HG03097 (cell line): ENCODE measurements around the gene UGP2.
"Not testable (repeated sequence)": the region's sequence is repeated elsewhere in the genome, so short reads cannot be mapped to it uniquely, and the experiment has no call there.

Experiments
- ATAC-seq: cut with Tn5 transposase; IDR thresholded peaks from one replicate; pipeline ENCODE4 v1.9.1; 2021; ENCODE audit not compliant: unreplicated experiment, low FRiP score

Gene UGP2

DNA sequence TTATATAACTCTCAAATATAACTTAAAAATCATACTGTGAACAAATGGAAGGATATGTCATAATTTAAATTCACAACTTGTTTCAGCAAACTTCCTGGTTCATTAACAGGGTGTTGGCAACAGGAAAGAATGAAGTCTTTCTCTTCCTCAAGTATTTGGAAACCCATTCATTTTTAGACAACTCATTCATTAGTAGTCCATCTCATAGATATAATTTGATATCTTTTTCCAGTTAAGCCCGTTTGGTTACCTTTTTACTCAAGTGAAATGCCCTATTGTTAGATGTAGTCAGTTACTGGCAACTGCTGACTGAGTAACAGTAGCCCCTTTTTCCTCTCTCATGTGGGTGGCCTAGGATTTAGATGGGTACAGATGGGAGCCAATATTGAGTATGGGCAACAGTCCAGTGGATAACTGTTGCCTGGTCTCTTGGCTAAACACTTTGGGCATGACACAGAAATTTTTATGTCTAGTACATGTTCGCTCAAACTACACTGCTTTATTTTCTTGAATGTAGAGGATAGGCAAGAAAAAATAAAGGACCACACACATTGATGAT lies 4.6 kb upstream of the UGP2 start:
- no peak for ATAC-seq

DNA sequence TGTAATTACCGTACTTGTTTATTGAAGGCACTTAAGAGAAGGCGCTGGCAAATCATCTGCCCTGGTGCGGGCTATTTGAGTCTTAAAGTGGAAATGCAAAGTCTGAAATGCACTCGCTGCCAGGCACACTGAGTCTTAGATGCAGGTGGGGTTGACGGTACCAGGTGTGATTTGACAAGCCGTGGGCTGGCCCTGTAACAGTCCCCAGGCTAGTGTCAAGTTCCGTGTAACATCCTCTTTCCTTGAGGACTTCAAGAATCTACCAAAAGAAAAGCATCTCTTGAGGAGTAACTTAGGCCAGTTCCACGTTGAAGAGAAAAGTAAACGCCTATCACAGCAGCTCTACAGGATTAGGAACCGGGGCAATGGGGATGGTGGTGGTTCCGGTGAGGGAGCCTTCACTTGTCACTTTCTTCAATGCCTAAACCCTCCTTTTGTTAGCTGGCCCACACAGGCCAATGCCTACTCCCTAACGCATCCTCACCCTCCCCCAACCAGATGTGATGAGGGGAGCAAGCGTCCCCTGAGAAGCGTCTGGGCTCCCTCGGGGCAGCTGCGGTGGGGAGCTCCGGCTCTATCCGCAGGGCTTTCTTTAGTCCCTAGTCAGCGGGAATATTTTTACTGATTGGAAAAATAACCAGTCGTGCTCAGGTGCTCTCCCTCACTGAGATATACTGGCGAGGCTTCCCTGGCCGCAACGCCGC lies 1.5 kb upstream of the UGP2 start:
- peak; percentile 21 for ATAC-seq

DNA sequence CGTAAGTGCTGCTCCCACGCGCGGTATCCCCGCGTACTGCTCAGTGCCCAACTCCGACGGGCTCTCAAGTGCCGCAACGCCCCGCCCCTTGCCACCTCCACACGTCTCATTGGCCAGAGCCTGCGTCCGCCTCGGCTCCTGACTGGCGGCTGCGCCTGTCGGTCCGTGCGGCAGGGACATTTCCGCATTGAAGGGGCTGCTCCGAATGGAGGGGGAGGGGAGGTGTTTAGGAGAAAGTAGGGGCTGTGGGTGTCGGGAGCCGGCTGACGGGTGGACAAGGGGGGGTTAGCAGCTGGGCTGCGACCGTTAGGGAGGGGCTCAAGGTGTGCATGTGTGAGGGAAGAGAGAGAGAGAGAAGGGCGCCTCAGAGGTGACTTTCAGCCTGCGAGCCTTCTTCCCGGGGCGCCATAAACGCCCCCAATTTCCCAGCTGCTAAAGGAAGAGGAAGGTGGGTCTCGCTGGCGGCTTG lies 877 bp upstream of the UGP2 start:
- peak; percentile 94 for ATAC-seq

DNA sequence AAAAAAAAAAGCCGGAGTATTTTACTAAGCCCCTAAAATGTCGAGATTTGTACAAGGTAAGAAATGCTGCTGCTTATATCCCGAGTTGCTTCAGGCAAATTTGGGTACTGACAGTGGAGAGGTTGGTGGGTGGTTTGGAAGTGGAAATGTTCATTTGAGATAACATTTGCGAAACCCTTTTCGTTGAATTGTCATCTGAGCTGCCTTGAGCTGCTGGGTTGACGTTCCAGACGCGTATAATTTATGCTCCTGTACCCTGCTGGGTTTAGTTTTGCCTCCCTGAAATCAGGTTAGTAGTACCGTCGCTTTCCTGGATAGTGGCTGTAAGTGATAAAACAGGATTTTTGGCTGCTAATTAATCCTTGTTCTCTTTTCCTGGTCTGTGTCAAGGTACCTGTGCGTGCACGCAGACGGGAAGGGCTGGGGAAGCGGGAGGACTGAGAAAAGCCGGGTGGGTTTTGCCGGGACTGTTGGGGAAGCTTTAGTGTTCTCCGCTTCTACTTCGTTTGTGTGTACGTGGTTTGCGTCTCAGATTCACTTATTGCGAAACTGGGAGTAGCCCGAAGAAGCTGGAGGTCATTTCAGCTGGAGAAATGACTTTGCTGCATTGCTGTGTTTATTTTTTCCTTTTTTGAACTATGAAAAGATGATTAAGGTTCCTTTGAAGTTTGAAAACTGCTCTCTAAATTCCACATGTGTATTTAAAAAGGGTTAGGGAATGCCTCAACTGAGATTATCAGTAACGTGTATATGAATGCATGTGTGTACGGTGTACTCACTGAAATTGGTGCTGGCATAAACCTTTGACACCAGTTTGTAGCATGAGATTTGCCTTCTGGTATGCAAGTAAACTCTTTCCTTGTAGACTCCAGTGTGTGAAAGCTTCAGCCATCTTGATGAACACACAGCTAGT lies 709 bp downstream of the UGP2 start:
- no peak for ATAC-seq

DNA sequence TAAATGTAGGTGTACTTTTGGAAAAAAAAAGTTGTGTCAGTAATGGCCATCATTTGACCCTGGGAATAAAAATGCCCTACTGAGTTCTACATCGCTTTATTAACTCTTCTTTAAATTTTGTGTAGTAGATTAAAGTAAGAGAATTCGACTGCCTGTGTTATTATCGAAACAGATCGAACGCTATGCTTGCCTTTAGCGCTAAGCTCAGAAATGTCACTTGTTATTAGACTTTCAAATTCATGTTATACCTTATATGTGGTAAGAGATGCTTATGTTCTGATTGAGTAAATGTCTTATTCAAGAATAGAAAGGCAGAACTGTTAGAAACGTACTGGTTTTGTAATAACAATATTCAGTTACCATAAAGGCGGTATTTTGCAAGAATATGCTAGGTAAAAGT lies 1.4 kb downstream of the UGP2 start:
- ATAC-seq, result no peak

DNA sequence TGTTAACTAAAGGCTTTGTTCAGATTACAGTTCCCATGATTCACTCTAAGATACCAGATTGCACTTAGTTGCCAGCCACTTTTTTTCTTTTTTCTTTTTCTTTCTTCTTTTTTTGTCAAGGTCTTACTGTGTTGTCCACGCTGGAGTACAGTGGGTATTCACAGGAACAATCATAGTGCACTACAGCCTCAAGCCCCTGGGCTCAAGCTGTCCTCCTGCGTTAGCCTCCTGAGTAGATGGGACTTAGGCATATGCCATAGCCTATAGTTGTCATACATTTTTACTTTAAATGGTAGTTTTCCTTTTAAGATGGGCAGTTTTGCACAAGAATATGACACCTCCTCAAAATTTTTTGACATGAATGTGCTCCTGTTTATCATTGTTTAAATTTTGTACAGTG lies 2.1 kb downstream of the UGP2 start:
- no peak for ATAC-seq

DNA sequence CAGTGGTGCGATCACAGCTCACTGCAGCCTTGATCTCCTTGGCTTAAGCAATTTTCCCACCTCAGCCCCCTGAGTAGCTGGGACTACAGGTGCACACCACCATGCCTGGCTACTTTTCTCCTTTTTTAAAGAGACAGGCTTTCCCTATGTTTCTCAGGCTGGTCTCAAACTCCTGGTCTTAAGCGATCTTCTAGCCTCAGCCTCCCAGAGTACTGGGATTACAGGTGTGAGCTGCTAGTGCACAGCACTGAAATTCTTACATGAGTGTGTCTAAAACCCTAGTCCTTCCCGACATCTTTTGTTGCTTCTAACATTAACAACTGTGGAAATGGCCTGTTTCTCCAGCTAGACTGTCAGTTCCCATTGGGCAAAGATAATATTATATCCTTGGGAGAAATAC lies 2.9 kb downstream of the UGP2 start:
- ATAC-seq, result no peak

DNA sequence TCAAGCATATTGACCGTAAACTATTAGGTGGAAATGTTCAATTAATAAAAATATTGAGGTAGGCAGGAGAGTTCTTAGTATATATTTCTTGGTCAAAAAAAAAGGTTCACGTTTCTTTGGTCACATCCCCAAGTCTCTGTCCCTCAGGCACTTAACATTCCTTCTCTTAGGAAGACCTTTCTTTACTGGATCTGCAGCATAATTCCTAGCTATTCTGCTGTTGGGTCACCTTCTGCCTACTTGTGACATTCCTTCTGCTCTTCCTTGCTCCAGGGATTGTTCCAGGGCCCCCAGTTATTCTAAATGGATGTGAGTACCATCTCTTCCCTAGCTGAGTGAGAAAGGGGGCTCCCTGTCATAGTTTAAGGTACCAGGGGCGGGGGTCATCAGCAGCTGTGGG lies 4.2 kb downstream of the UGP2 start:
- ATAC-seq, result no peak

DNA sequence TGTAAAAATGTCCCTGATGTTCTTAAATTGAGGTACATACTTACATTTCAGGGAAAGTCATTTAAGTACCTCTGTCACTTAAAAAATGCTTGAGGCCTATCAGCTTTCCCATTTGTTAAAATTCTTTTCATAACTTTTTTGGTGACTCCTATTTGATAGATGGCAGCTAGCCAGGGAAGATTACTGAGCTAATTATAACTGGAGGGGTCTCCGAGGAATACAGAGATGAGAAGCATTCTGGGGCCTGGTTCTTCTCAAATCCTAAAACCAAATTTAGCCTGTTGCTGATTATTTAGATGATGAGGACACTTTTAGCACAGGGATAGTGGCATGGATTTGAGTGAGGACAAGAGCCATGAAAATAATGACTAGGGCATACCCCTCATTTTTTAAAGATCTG lies 4.8 kb downstream of the UGP2 start:
- ATAC-seq, result no peak

DNA sequence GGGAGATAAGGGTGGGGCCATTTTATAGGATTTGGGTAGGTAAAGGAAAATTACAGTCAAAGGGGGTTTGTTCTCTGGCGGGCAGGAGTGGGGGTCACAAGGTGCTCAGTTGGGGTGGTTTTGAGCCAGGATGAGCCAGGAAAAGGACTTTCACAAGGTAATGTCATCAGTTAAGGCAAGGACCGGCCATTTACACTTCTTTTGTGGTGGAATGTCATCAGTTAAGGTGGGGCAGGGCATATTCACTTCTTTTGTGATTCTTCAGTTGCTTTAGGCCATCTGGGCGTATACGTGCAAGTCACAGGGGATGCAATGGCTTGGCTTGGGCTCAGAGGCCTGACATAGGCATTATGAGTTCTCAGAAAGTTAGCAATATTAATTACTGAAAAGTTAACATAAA lies 5.9 kb downstream of the UGP2 start:
- not testable (repeated sequence) for ATAC-seq

DNA sequence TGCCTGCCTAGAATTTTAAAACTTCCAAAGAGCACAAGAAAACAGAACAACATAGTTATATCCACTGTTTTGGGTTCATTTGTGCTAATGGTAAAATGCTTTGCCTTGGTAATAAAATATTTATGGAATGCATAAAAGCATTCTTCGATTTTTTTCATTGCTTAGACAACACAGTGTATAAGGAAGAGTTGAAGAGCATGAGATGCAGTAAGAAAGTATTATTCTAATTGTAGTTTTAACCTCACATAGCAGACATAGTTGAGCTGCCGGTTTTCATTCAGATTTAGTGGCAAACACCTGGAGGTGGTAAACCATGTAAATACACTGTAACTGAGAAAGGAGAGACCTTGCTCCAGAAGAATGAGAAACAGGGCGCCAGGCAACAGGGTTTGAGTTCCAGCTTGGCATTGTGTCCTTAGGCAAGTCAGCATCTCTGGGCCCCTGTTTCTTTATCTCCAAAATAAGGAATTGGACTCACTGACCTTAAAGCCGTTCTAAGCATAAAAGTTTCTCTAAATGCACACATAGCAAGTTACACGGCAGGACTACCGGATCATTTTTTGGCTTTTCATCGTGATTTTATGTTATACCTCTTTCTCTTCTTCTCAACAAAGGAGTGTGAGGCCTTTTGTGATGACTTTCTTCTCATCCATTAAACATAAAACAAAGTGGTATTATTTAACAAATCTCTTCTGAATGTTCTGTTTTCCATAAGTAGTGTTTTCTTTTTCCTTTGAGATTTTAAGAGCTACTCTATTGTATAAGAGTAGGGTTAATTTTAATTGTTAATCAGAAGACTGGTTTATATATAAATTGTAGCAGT lies 7.9 kb downstream of the UGP2 start:
- no peak for ATAC-seq

DNA sequence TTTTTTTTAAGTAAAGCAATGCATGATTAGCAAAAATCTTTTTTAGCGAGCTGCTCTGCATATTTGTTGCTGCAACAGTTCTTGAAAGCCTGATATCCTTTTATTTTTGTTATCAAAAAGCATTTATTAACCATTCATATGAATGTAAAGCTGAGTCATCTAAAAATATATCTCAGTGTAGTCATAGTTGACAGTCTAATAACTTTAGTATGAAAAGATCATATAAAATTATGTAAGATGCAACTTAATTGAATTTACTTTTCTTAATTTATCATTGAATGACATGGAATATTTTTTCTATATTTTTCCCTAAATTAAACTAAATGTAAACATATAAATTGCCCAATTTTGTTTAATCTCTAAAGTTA lies 8.5 kb downstream of the UGP2 start:
- ATAC-seq, result no peak

DNA sequence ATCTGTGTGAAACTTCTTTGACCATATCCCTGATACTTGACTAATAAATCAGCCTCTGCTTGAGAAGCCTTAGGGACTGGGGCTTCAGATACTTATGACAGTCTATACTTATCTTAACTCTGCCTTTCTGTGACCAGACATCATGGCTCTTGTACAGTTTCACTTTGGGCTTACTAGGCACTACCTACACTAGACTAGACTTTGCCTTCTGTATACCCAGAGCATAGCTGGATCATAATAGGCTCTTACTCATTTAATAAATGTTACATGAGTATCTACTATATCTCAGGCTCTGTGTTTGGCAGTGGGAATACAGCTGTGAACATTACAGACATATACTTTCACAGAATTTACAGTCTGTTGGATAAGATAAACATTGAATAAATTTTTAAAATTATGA lies 9.0 kb downstream of the UGP2 start:
- no peak for ATAC-seq

DNA sequence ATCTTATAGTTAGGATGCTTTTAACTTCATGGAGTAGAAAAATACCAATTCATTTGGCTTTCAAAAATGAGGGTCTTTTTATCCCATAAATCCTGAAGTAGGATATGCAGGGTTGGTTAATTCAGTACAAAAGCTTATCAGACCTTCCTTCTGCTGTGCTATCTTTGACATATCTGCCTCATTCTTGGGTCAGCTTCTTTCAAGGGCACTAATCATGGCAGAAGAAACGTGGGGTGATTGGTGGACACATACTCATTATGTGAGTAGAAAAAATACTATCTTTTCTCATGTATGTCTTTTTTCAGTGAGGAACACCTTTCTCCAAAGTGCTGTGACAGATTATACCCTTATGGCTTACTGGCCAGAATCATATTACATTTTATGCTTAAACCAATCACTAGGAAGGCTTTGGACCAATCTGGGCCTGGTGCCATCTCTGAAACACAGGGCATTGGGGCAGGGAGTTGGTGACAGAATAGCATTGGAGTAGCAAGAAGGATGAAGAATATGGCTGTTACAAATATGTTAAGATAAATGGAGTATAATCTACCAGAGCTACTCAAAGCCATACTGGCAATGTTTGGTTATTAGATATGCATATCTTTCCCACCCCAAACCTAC lies 10.1 kb downstream of the UGP2 start:
- ATAC-seq, result no peak

DNA sequence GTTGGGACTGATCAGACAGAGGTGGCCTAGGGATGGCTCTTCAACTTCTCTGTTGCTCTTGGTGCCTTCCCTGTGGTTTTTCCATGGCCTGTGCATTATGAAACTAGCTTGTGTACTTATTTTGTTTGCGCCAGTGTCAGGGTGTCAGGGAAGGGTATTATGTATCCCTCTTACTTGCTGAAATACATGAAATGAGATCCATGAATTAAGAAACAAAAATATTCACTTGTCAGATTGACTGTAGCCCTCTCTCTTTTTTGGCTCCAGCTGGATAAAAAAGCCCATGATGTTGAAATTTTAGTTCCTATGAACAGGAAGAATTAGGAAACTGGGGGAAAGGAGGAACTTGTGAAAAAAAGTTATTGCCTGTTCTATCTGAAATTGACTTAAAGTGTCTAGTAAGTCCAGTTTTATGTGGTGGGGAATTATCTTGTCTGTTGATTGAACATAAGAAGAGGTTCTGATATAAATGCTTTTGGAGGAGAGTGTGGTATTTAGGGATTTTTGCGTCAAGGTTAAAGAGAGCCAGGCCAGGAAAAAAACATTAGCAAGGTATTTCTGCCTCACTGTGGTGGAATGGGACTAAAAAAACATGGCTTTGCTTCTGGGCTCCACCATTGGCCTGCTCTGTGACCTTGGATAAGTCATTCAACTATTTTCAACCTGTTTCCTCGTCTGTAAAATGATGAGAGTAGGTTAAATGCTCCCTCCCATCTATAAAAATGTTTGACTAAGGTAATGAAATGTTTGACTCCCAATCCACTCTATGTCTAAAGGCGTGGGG lies 12.0 kb downstream of the UGP2 start:
- no peak for ATAC-seq

DNA sequence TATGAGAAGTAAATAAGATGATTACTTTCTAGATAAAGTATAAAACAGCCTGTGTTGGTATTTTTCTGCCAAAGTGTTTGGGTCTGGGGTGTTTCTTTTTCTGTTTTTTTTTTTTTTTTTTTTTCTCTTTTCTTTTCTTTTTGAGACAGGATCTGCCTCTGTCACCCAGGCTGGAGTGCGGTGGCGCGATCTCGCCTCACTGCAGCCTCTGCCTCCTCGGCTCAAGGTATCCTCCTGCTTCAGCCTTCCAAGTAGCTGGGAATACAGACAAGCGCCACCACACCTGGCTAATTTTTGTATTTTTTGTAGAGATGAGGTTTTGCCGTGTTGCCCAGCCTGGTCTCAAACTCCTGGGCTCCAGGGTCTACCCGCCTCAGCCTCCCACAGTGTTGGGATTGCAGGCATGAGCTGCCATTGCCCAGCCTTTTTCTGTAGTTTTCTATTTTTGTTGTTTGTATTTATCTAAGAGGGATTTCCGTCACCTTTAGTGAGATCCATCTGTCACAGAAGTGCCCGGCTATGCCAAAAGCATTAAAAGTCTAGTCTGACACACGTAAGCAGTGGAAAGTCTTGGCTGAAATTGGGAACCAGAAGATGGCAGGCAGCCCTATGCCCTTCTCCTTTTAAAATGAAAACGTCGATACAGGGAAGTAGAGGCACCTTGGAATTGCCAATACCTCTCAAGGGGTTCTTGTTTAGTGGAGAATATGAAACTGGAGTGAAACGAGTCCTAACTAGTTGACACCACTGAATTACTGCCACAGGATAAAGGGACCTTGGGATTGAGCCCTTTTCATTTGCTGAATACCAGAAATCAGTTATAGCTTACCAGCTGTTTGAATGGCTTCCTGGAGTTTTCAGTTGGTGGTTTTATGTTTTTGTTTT lies 14.0 kb downstream of the UGP2 start:
- no peak for ATAC-seq

DNA sequence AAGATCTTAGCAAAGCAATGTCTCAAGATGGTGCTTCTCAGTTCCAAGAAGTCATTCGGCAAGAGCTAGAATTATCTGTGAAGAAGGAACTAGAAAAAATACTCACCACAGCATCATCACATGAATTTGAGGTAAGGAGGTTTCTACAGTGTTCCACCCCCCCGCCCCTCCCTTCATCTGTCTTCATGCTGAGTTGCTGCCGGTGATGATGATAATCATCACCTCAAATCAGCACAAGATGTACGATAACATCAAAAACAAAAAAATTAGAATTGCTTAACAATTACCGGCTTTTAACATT lies 14.6 kb downstream of the UGP2 start:
- ATAC-seq, result no peak

DNA sequence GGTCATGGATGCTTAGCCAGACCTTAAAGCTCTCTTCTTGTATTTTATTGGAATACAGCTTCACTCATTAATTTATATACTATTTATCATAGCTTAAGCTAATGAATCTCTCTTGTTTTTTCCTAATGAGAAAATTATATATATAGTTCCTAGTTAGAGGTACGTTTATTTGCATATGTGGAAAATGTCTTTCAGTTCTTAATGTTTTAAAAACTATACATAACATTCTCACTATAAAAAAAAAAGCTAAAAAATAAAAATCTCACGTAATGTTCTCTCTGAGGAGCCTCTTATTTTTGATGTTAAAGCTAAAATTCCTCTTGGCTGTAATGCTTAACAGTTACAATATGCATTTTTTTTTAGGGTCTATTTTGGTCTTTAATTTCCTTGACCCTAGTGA lies 16.6 kb downstream of the UGP2 start:
- no peak for ATAC-seq
